Measurements from ENCODE around the gene FXYD6.

DNA sequence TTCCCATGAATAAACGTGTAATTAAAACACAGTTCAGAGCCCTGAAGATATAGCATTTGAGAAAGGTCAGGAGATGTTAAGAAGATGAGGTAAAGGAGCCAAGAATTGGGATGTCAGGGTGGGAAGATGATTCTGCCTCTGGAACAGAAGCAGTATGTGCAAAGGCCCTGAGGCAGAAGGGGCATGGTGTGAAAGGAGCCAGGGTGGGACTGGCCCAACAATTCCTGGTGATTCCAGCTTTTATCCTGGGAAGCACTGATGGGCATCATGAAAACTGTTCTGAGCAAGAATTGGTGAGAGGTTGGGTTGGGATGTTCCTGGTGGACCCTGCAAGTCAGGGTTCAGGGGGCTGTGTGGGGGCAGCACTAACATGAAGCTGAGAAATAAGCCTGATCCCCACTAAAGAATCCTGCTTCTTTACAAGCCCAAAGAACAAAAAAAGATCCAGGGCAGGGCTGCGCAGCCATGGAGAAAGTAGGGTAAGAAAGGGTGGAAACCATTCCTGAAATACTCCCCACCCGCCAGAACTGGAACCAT, 2.5 kb upstream of the FXYD6 start:
- TF ChIP-seq, protein P1, sequence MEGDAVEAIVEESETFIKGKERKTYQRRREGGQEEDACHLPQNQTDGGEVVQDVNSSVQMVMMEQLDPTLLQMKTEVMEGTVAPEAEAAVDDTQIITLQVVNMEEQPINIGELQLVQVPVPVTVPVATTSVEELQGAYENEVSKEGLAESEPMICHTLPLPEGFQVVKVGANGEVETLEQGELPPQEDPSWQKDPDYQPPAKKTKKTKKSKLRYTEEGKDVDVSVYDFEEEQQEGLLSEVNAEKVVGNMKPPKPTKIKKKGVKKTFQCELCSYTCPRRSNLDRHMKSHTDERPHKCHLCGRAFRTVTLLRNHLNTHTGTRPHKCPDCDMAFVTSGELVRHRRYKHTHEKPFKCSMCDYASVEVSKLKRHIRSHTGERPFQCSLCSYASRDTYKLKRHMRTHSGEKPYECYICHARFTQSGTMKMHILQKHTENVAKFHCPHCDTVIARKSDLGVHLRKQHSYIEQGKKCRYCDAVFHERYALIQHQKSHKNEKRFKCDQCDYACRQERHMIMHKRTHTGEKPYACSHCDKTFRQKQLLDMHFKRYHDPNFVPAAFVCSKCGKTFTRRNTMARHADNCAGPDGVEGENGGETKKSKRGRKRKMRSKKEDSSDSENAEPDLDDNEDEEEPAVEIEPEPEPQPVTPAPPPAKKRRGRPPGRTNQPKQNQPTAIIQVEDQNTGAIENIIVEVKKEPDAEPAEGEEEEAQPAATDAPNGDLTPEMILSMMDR (IDR thresholded peaks at IDR 0.05): no peak
- TF ChIP-seq POLR2A (IDR thresholded peaks at IDR 0.05): no peak

All from Peyer's patch (tissue), 4 donors.